Measurements from ENCODE around the gene PIK3R5. TPM values are rescaled to one million over a fixed set of nuclear protein-coding genes. Genes with fewer than 3 reads are reported as not detected.
"Not testable (repeated sequence)": the region's sequence is repeated elsewhere in the genome, so short reads cannot be mapped to it uniquely, and the experiment has no call there.

PIK3R5 gene
- total RNA-seq, 2 experiments from 2014 or later, result 50.3 to 52.7 TPM

DNA sequence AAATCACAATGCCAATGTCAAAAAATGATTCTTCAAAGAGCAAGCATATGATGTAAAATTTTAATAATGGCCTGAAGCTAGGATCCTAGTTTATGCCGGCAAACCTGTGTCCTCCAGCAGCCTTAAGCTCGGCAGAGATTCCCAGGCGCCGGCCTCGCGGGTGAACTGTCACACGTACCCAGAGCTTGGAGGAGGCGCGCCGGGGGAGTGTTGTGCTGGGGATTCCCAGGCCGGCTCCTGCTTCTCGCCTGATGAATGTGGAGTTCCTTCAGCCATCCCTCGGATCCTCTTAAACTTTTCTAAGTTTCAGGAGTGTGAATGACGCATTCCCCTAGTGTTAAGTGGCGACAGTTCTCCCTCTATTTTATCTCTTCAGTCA lies 36.7 kb upstream of the PIK3R5 start:
- H3K27ac Mint-ChIP-seq, result no peak overlapping the region
- no peaks in the 10 kb centered on the region for H3K9me3 Mint-ChIP-seq
- H3K4me3 Mint-ChIP-seq, result no peak overlapping the region
- ChIA-PET CTCF (interaction anchor here (0.6 to 1.4 kb wide), 2 partner anchors 11 to 264 kb away, joined by 3 to 4 read pairs; no protein-coding TSS in a partner anchor), POLR2A (no interaction called here)
- H3K4me1 Mint-ChIP-seq, result peaks cover 11% of the 10 kb centered on the region
- DNase-seq, result no peak
- peaks cover 63% of the 10 kb centered on the region for H3K27me3 Mint-ChIP-seq
- H3K36me3 Mint-ChIP-seq (ENCODE audit: low read depth), result peaks cover 2% of the 10 kb centered on the region

GRCh38 chr17:9001559-9001958 lies 36.1 kb upstream of the PIK3R5 start:
- H3K4me3 Mint-ChIP-seq, result no peak overlapping the region

GRCh38 chr17:8997994-8998628 lies 32.6 kb upstream of the PIK3R5 start:
- H3K9me3 Mint-ChIP-seq, result peaks cover 2% of the 10 kb centered on the region
- ChIA-PET CTCF (interaction anchor here (0.6 to 2.2 kb wide), 30 partner anchors 11 to 938 kb away, joined by 3 to 15 read pairs (median 4); partner anchors contain the start of gene PIK3R5), POLR2A (no interaction called here)
- H3K4me1 Mint-ChIP-seq, result peaks cover 12% of the 10 kb centered on the region
- no peaks in the 10 kb centered on the region for H3K36me3 Mint-ChIP-seq (ENCODE audit: low read depth)
- no peak overlapping the region for H3K4me3 Mint-ChIP-seq
- DNase-seq, result peak; percentile 81
- H3K27ac Mint-ChIP-seq, result no peak overlapping the region
- peaks cover 34% of the 10 kb centered on the region for H3K27me3 Mint-ChIP-seq

More at GRCh38 chr17:9001559-9001958, 36.1 kb upstream of the PIK3R5 start:
- Mint-ChIP-seq H3K9me3 (no peaks in the 10 kb centered on the region), H3K27ac (no peak overlapping the region), H3K27me3 (peaks cover 59% of the 10 kb centered on the region), H3K4me1 (peaks cover 11% of the 10 kb centered on the region), H3K36me3 (ENCODE audit: low read depth) (peaks cover 2% of the 10 kb centered on the region)
- POLR2A ChIA-PET, result no interaction called here
- CTCF ChIA-PET, result interaction anchor here (0.6 to 1.4 kb wide), 2 partner anchors 10 to 263 kb away, joined by 3 to 4 read pairs; no protein-coding TSS in a partner anchor
- DNase-seq, result no peak

DNA sequence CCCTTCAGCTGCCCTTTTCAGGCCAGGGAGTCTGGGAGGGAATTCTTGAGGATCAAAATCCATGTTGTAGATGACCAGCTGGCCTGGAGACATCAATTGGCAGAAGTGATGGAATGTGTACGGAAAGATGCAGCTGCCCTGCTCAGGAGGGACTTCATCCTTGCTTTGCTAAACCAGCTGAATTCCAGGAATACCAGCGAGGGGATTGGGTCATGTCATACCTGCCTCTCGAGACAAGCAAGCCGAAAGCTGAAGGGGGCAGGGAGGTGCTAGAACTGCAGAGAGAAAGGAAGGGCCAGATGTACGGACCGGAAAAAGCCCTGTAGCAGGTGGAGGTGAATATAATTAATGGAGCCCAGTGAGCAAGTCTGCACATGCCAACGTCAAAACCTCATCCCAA lies 30.2 kb upstream of the PIK3R5 start:
- CTCF ChIA-PET, result interaction anchor here (0.5 to 2.1 kb wide), 7 partner anchors 18 to 579 kb away, joined by 3 to 9 read pairs (median 3); no protein-coding TSS in a partner anchor
- no peak overlapping the region for H3K4me3 Mint-ChIP-seq
- peaks cover 24% of the 10 kb centered on the region for H3K27me3 Mint-ChIP-seq
- H3K4me1 Mint-ChIP-seq, result peaks cover 8% of the 10 kb centered on the region
- H3K27ac Mint-ChIP-seq, result no peak overlapping the region
- POLR2A ChIA-PET, result no interaction called here
- no peak for DNase-seq
- no peaks in the 10 kb centered on the region for H3K36me3 Mint-ChIP-seq (ENCODE audit: low read depth)
- peaks cover 2% of the 10 kb centered on the region for H3K9me3 Mint-ChIP-seq

GRCh38 chr17:8994319-8994718 lies 28.8 kb upstream of the PIK3R5 start:
- peaks cover 8% of the 10 kb centered on the region for H3K4me1 Mint-ChIP-seq
- peak overlapping the region; percentile 24 for H3K27ac Mint-ChIP-seq
- no peaks in the 10 kb centered on the region for H3K36me3 Mint-ChIP-seq (ENCODE audit: low read depth)
- peaks cover 17% of the 10 kb centered on the region for H3K27me3 Mint-ChIP-seq
- POLR2A ChIA-PET, result no interaction called here
- CTCF ChIA-PET, result interaction anchor here (0.8 to 2.1 kb wide), 4 partner anchors 23 to 262 kb away, joined by 3 to 9 read pairs (median 5); no protein-coding TSS in a partner anchor
- peaks cover 2% of the 10 kb centered on the region for H3K9me3 Mint-ChIP-seq
- DNase-seq, result peak; percentile 61
- no peak overlapping the region for H3K4me3 Mint-ChIP-seq

- POLR2A ChIA-PET, result no interaction called here
- Mint-ChIP-seq H3K27me3 (peaks cover 11% of the 10 kb centered on the region), H3K4me3 (no peak overlapping the region), H3K27ac (no peak overlapping the region), H3K4me1 (peaks cover 6% of the 10 kb centered on the region), H3K36me3 (ENCODE audit: low read depth) (peaks cover 2% of the 10 kb centered on the region), H3K9me3 (peaks cover 2% of the 10 kb centered on the region)
- DNase-seq, result peak; percentile 67
- CTCF ChIA-PET, result interaction anchor here (0.5 to 1.2 kb wide), 7 partner anchors 11 to 417 kb away, joined by 3 to 6 read pairs (median 3); partner anchors contain the start of gene PIK3R5
Observed at GRCh38 chr17:8991514-8992285, 26.2 kb upstream of the PIK3R5 start.

- POLR2A ChIA-PET; H3K4me3 Mint-ChIP-seq; CTCF ChIA-PET; H3K9me3 Mint-ChIP-seq; H3K27ac Mint-ChIP-seq; DNase-seq; H3K27me3 Mint-ChIP-seq; H3K36me3 Mint-ChIP-seq (ENCODE audit: low read depth): not testable (repeated sequence)
- H3K4me1 Mint-ChIP-seq, result peaks cover 17% of the 10 kb centered on the region
Observed at GRCh38 chr17:8988263-8988935, 22.9 kb upstream of the PIK3R5 start.

DNA sequence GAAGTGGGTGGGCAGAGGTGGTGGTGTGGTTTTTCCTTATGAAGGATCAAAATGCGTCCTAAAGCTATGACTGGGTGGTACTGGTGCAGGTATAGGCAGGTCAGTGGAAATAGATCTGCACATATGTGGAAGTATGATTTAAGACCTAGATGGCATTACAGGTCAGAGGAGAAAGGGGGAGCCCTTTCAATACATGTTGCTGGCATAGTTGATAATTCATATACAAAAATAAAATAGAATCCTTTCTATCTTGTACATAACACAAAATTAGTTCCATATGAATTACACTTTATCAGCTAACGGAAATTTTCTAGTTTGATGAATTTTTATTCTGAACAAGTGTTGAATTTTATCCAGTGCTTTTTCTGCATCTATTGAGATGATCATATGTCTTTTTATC lies 20.8 kb upstream of the PIK3R5 start:
- POLR2A ChIA-PET, result no interaction called here
- CTCF ChIA-PET, result interaction anchor here (1.1 kb wide), 1 partner anchor 11 kb away, joined by 3 read pairs; no protein-coding TSS in a partner anchor
- no peak for DNase-seq

GRCh38 chr17:8985054-8985701 lies 19.7 kb upstream of the PIK3R5 start:
- no peak for DNase-seq
- Mint-ChIP-seq H3K27ac (no peak overlapping the region), H3K9me3 (peaks cover 3% of the 10 kb centered on the region), H3K4me1 (peaks cover 13% of the 10 kb centered on the region), H3K27me3 (peaks cover 3% of the 10 kb centered on the region), H3K36me3 (ENCODE audit: low read depth) (peaks cover 2% of the 10 kb centered on the region), H3K4me3 (no peak overlapping the region)
- CTCF ChIA-PET, result interaction anchor here (1.0 to 1.3 kb wide), 3 partner anchors 12 to 575 kb away, joined by 3 read pairs; no protein-coding TSS in a partner anchor
- POLR2A ChIA-PET, result no interaction called here

More for the DNA sequence above, 20.8 kb upstream of the PIK3R5 start:
- H3K36me3 Mint-ChIP-seq (ENCODE audit: low read depth), result peaks cover 2% of the 10 kb centered on the region
- H3K4me1 Mint-ChIP-seq, result peaks cover 14% of the 10 kb centered on the region
- H3K9me3 Mint-ChIP-seq, result peaks cover 3% of the 10 kb centered on the region
- H3K27me3 Mint-ChIP-seq, result peaks cover 6% of the 10 kb centered on the region
- H3K4me3 Mint-ChIP-seq, result no peak overlapping the region
- no peak overlapping the region for H3K27ac Mint-ChIP-seq

DNA sequence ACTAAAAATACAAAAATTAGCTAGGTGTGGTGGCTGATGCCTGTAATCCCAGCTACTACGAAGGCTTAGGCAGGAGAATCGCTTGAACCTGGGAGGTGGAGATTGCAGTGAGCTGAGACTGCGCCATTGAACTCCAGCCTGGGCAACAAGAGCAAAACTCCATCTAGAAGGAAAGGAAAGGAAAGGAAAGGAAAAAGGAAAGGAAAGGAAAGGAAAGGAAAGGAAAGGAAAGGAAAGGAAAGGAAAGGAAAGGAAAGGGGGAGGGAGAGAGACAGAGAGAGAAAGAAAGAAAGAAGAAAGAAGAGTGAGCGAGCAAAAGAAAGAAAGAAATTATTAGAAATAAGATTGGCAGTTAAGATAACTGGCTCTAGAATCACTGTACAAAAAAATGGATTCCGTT lies 18.7 kb upstream of the PIK3R5 start:
- POLR2A ChIA-PET; H3K9me3 Mint-ChIP-seq; H3K36me3 Mint-ChIP-seq (ENCODE audit: low read depth); H3K27me3 Mint-ChIP-seq; DNase-seq; H3K27ac Mint-ChIP-seq; H3K4me3 Mint-ChIP-seq: not testable (repeated sequence)
- peaks cover 13% of the 10 kb centered on the region for H3K4me1 Mint-ChIP-seq
- CTCF ChIA-PET, result interaction anchor here (1.0 to 1.3 kb wide), 2 partner anchors 14 to 574 kb away, joined by 3 read pairs; no protein-coding TSS in a partner anchor

GRCh38 chr17:8981443-8981842 lies 15.9 kb upstream of the PIK3R5 start:
- H3K27ac Mint-ChIP-seq, result no peak overlapping the region
- CTCF ChIA-PET, result interaction anchor here (1.5 kb wide), 1 partner anchor 16 kb away, joined by 7 read pairs; no protein-coding TSS in a partner anchor
- POLR2A ChIA-PET, result no interaction called here

DNA sequence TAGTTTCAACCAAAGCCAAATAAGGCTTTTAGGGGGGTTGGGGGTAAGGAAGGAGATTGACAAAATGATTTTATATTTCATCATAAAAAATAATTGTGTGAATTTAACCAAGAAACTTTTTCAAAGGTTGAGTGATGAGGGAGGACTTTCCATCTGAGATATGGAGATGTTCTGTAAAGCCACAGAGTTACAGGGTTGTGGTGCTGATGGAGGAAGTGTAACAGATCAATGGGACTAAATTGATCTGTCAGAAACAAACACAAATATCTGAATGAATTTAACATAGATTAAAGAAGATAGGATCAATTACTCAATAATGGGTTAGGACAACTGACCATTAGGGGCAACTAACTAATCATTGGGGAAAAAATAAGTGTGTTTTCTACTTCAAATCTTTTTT lies 14.2 kb upstream of the PIK3R5 start:
- H3K27me3 Mint-ChIP-seq, result peaks cover 2% of the 10 kb centered on the region
- H3K4me1 Mint-ChIP-seq, result no peaks in the 10 kb centered on the region
- ChIA-PET CTCF (no interaction called here), POLR2A (no interaction called here)
- H3K27ac Mint-ChIP-seq, result no peak overlapping the region
- H3K36me3 Mint-ChIP-seq (ENCODE audit: low read depth), result no peaks in the 10 kb centered on the region
- H3K4me3 Mint-ChIP-seq, result no peak overlapping the region
- DNase-seq, result no peak
- H3K9me3 Mint-ChIP-seq, result no peaks in the 10 kb centered on the region

More at GRCh38 chr17:8981443-8981842, 15.9 kb upstream of the PIK3R5 start:
- H3K27me3 Mint-ChIP-seq, result peaks cover 2% of the 10 kb centered on the region
- no peaks in the 10 kb centered on the region for H3K36me3 Mint-ChIP-seq (ENCODE audit: low read depth)
- DNase-seq, result no peak
- H3K4me3 Mint-ChIP-seq, result no peak overlapping the region
- peaks cover 13% of the 10 kb centered on the region for H3K4me1 Mint-ChIP-seq
- H3K9me3 Mint-ChIP-seq, result peaks cover 3% of the 10 kb centered on the region
